ENCODE data around the gene TMEFF2.

The TMEFF2 gene

GRCh38 chr2:192183296-192183695 lies 11.4 kb downstream of the TMEFF2 start:
- ChIA-PET POLR2A (no interaction called here), CTCF (interaction anchor here (0.5 kb wide), 1 partner anchor 108 kb away, joined by 4 read pairs; no protein-coding TSS in a partner anchor)
- Histone ChIP-seq H3K36me3 (ENCODE audit: control insufficient read depth in 2 of 2, insufficient read depth in 1 of 2, low read length in 2 of 2) (no peaks in the 10 kb centered on the region), H3K9me3 (ENCODE audit: control insufficient read depth, insufficient read depth, low read depth, low read length) (no peaks in the 10 kb centered on the region), H3K4me3 (ENCODE audit: low read depth, low read length) (no peak overlapping the region), H3K27ac (ENCODE audit: extremely low read depth, low read depth, low read length) (no peak overlapping the region), H3K4me1 (ENCODE audit: control insufficient read depth, insufficient read depth, low read length) (no peaks in the 10 kb centered on the region)
- TF ChIP-seq HOXA7 (CRISPR knock-in tag; IDR thresholded peaks at IDR 0.05; ENCODE audit: borderline replicate concordance) (no peak), ZNF2 (tag by site-specific recombination; IDR thresholded peaks at IDR 0.05) (no peak), ZNF510 (tag by site-specific recombination; IDR thresholded peaks at IDR 0.05; ENCODE audit: insufficient replicate concordance) (no peak), ZNF23 (tag by site-specific recombination; IDR thresholded peaks at IDR 0.05; ENCODE audit: borderline replicate concordance) (no peak), GLI2 (tag by site-specific recombination; IDR thresholded peaks at IDR 0.05; ENCODE audit: borderline replicate concordance, low read depth) (no peak), ZNF768 (tag by site-specific recombination; IDR thresholded peaks at IDR 0.05) (no peak), ZNF837 (tag by site-specific recombination; IDR thresholded peaks at IDR 0.05) (no peak), ZNF140 (tag by site-specific recombination; IDR thresholded peaks at IDR 0.05) (no peak), IKZF3 (tag by site-specific recombination; IDR thresholded peaks at IDR 0.05) (no peak)

GRCh38 chr2:192166946-192167345 lies 27.8 kb downstream of the TMEFF2 start:
- H3K9me3 ChIP-seq (ENCODE audit: control insufficient read depth, insufficient read depth, low read depth, low read length): no peaks in the 10 kb centered on the region

More at GRCh38 chr2:192166946-192167345, 27.8 kb downstream of the TMEFF2 start:
- ChIA-PET POLR2A (no interaction called here), CTCF (no interaction called here)
- H3K4me1 ChIP-seq (ENCODE audit: control insufficient read depth, insufficient read depth, low read length): no peaks in the 10 kb centered on the region; the same call in 1 of the 2 replicates
- no peak overlapping the region for H3K27ac ChIP-seq (ENCODE audit: extremely low read depth, low read depth, low read length)
- TF ChIP-seq ZNF112 (tag by site-specific recombination; IDR thresholded peaks at IDR 0.05) (no peak), MZF1 (tag by site-specific recombination; IDR thresholded peaks at IDR 0.05; ENCODE audit: borderline replicate concordance) (no peak), BCL11A (tag by site-specific recombination; IDR thresholded peaks at IDR 0.05; ENCODE audit: low read depth) (no peak), ZNF138 (tag by site-specific recombination; IDR thresholded peaks at IDR 0.05; ENCODE audit: borderline replicate concordance) (no peak), SCRT2 (tag by site-specific recombination; IDR thresholded peaks at IDR 0.05) (no peak), KLF9 (tag by site-specific recombination; IDR thresholded peaks at IDR 0.05; ENCODE audit: low read depth) (no peak), ZXDB (tag by site-specific recombination; IDR thresholded peaks at IDR 0.05) (no peak), ZNF76 (tag by site-specific recombination; IDR thresholded peaks at IDR 0.05; ENCODE audit: borderline replicate concordance, low read depth) (no peak), ZNF23 (tag by site-specific recombination; IDR thresholded peaks at IDR 0.05; ENCODE audit: borderline replicate concordance) (no peak), ZNF280D (tag by site-specific recombination; IDR thresholded peaks at IDR 0.05) (no peak), GLIS2 (tag by site-specific recombination; IDR thresholded peaks at IDR 0.05) (no peak), ZNF549 (tag by site-specific recombination; IDR thresholded peaks at IDR 0.05) (no peak), ZNF560 (tag by site-specific recombination; IDR thresholded peaks at IDR 0.05; ENCODE audit: borderline replicate concordance) (no peak), ZNF561 (tag by site-specific recombination; IDR thresholded peaks at IDR 0.05; ENCODE audit: borderline replicate concordance) (no peak), ZNF529 (tag by site-specific recombination; IDR thresholded peaks at IDR 0.05; ENCODE audit: insufficient replicate concordance) (no peak)
- TF ChIP-seq, protein P1, sequence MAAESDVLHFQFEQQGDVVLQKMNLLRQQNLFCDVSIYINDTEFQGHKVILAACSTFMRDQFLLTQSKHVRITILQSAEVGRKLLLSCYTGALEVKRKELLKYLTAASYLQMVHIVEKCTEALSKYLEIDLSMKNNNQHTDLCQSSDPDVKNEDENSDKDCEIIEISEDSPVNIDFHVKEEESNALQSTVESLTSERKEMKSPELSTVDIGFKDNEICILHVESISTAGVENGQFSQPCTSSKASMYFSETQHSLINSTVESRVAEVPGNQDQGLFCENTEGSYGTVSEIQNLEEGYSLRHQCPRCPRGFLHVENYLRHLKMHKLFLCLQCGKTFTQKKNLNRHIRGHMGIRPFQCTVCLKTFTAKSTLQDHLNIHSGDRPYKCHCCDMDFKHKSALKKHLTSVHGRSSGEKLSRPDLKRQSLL (tag by site-specific recombination; IDR thresholded peaks at IDR 0.05): no peak
- no peaks in the 10 kb centered on the region for H3K36me3 ChIP-seq (ENCODE audit: control insufficient read depth in 2 of 2, insufficient read depth in 1 of 2, low read length in 2 of 2)
- no peak overlapping the region for H3K4me3 ChIP-seq (ENCODE audit: low read depth, low read length)

Measured in HEK293 (cell line).